Endothelial cell of hepatic sinusoid (primary cell): Measurements from ENCODE around the gene NNMT.
"Not testable (repeated sequence)": the region's sequence is repeated elsewhere in the genome, so short reads cannot be mapped to it uniquely, and the experiment has no call there.

Source experiments
- in situ Hi-C: cut with HindIII; loops from 2 replicates; pipeline ENCODE4 v1.10.0; 2017; ENCODE audit warnings: low sequenced_read_pairs

Gene NNMT

GRCh38 chr11:114304969-114305368 is 8.8 kb downstream of the NNMT start:
- in situ Hi-C loops: no loop called here

- in situ Hi-C loops: no loop called here
These were observed 11.5 kb downstream of the NNMT start for GRCh38 chr11:114307524-114308203.

- in situ Hi-C loops: no loop called here
These were observed 12.5 kb downstream of the NNMT start for GRCh38 chr11:114308689-114309089.

GRCh38 chr11:114309517-114309916 is 13.3 kb downstream of the NNMT start:
- in situ Hi-C loops: no loop called here

GRCh38 chr11:114310095-114310494 is 13.9 kb downstream of the NNMT start:
- in situ Hi-C loops: no loop called here

GRCh38 chr11:114311946-114312345 is 15.7 kb downstream of the NNMT start:
- in situ Hi-C loops: no loop called here

- in situ Hi-C loops: no loop called here
These were observed 17.9 kb downstream of the NNMT start for GRCh38 chr11:114314096-114314495.

GRCh38 chr11:114315749-114316368 is 19.7 kb downstream of the NNMT start:
- in situ Hi-C loops: no loop called here

GRCh38 chr11:114316980-114317786 is 21.0 kb downstream of the NNMT start:
- in situ Hi-C loops: no loop called here

- in situ Hi-C loops: no loop called here
These were observed 21.6 kb downstream of the NNMT start for GRCh38 chr11:114317787-114318137.

- in situ Hi-C loops: no loop called here
These were observed 22.2 kb downstream of the NNMT start for GRCh38 chr11:114318361-114318760.

GRCh38 chr11:114319716-114320328 is 23.6 kb downstream of the NNMT start:
- in situ Hi-C loops: no loop called here

- in situ Hi-C loops: no loop called here
These were observed 25.5 kb downstream of the NNMT start for GRCh38 chr11:114321621-114322257.

GRCh38 chr11:114322934-114323333 is 26.7 kb downstream of the NNMT start:
- in situ Hi-C loops: no loop called here

GRCh38 chr11:114326151-114326550 is 30.0 kb downstream of the NNMT start:
- in situ Hi-C loops: no loop called here

GRCh38 chr11:114326776-114327175 is 30.6 kb downstream of the NNMT start:
- in situ Hi-C loops: no loop called here

GRCh38 chr11:114330373-114330772 is 34.2 kb downstream of the NNMT start:
- in situ Hi-C loops: no loop called here

GRCh38 chr11:114340311-114341131 is 44.3 kb downstream of the NNMT start:
- in situ Hi-C loops: no loop called here

- in situ Hi-C loops: not testable (repeated sequence)
These were observed 45.5 kb downstream of the NNMT start for GRCh38 chr11:114341667-114342066.

- in situ Hi-C loops: no loop called here
These were observed 46.3 kb downstream of the NNMT start for GRCh38 chr11:114342476-114342875.
